ENCODE data around the gene LHFPL6. TPM values are rescaled to one million over a fixed set of nuclear protein-coding genes. Genes with fewer than 3 reads are reported as not detected.

The LHFPL6 gene
- polyA plus RNA-seq, 2 of the 4 experiments (the other 2 are of a cell fraction): 1.7 to 5.4 TPM

- Histone ChIP-seq H3K4me1 (no peaks in the 10 kb centered on the region), H3K4me2 (no peak overlapping the region), H3K4me3 (no peak overlapping the region), H3K27ac (no peak overlapping the region), H3K9me3 (no peaks in the 10 kb centered on the region)
- ATAC-seq (no peak), DNase-seq (ENCODE audit: low read depth in 1 of 2, low spot score in 1 of 2) (no peak), FAIRE-seq (no peak)
- ChIA-PET CTCF (interaction anchor here (1.3 kb wide), 1 partner anchor 242 kb away, joined by 5 read pairs; no protein-coding TSS in a partner anchor), POLR2A (no interaction called here)
- no peak for TF ChIP-seq USF2 (IDR thresholded peaks at IDR 0.05)
- no peak for TF ChIP-seq RNF2 (IDR thresholded peaks at IDR 0.05; ENCODE audit: borderline replicate concordance, low read depth)
- TF ChIP-seq MYC (IDR thresholded peaks at IDR 0.05; ENCODE audit: borderline replicate concordance, low read length): no peak
- no peak for TF ChIP-seq HEYL (CRISPR knock-in tag; IDR thresholded peaks at IDR 0.05)
- TF ChIP-seq CHD2 (IDR thresholded peaks at IDR 0.05; ENCODE audit: low read length, partially characterized antibody): no peak
- no peak for TF ChIP-seq JUNB (IDR thresholded peaks at IDR 0.05)
- TF ChIP-seq HOXA7 (CRISPR knock-in tag; IDR thresholded peaks at IDR 0.05): no peak
- WGBS (ENCODE audit: missing lambda C conversion rate): 100% methylated on average over 3 of the region's 3 CpGs
Measured at GRCh38 chr13:39370048-39370447, 232.9 kb downstream of the LHFPL6 start.

- no peak overlapping the region for H3K27ac ChIP-seq
- no peaks in the 10 kb centered on the region for H3K9me3 ChIP-seq
- FAIRE-seq: no peak
- no peak overlapping the region for H3K4me3 ChIP-seq
- WGBS (ENCODE audit: missing lambda C conversion rate): 0% methylated on average over 1 of the region's 1 CpG
- POLR2A ChIA-PET: no interaction called here
- CTCF ChIA-PET: interaction anchor here (1.2 kb wide), 1 partner anchor 246 kb away, joined by 4 read pairs; no protein-coding TSS in a partner anchor
- H3K4me2 ChIP-seq: no peak overlapping the region
- no peak for ATAC-seq
- no peaks in the 10 kb centered on the region for H3K4me1 ChIP-seq
- no peak for TF ChIP-seq SREBF2 (IDR thresholded peaks at IDR 0.05)
- no peak for TF ChIP-seq NR3C1 (IDR thresholded peaks at IDR 0.05)
- TF ChIP-seq HES2 (IDR thresholded peaks at IDR 0.05): no peak
- TF ChIP-seq RNF2 (IDR thresholded peaks at IDR 0.05; ENCODE audit: borderline replicate concordance, low read depth): no peak
- no peak for TF ChIP-seq KDM1A (IDR thresholded peaks at IDR 0.05; ENCODE audit: low read depth)
- TF ChIP-seq USF2 (IDR thresholded peaks at IDR 0.05): no peak
- no peak for TF ChIP-seq HOXB5 (CRISPR knock-in tag; IDR thresholded peaks at IDR 0.05)
- TF ChIP-seq NFE2L2 (conservative IDR thresholded peaks at IDR 0.05; ENCODE audit: low read length): no peak
- no peak for TF ChIP-seq ELK1 (IDR thresholded peaks at IDR 0.05; ENCODE audit: low read depth, low read length)
- no peak for TF ChIP-seq TP53 (CRISPR knock-in tag; IDR thresholded peaks at IDR 0.05)
- no peak for TF ChIP-seq RFX5 (IDR thresholded peaks at IDR 0.05)
- TF ChIP-seq CBX8 (IDR thresholded peaks at IDR 0.05): no peak
- no peak for TF ChIP-seq FOXS1 (CRISPR knock-in tag; IDR thresholded peaks at IDR 0.05)
- TF ChIP-seq EP300 (IDR thresholded peaks at IDR 0.05): no peak
- DNase-seq (ENCODE audit: low read depth in 1 of 2, low spot score in 1 of 2): no peak
Measured at GRCh38 chr13:39369161-39369890, 233.7 kb downstream of the LHFPL6 start.

- H3K4me3 ChIP-seq: no peak overlapping the region
- no peak for ATAC-seq
- no peak for TF ChIP-seq CHD2 (IDR thresholded peaks at IDR 0.05; ENCODE audit: low read length, partially characterized antibody)
- no peak for TF ChIP-seq E2F6 (IDR thresholded peaks at IDR 0.05; ENCODE audit: borderline replicate concordance, low read depth)
- no peak for TF ChIP-seq FOSB (CRISPR knock-in tag; IDR thresholded peaks at IDR 0.05)
- TF ChIP-seq MAZ (IDR thresholded peaks at IDR 0.05; ENCODE audit: borderline replicate concordance, low read depth, low read length): no peak
- no peak for TF ChIP-seq NPAS2 (CRISPR knock-in tag; IDR thresholded peaks at IDR 0.05; ENCODE audit: borderline replicate concordance)
- no peak for TF ChIP-seq BHLHE40 (IDR thresholded peaks at IDR 0.05; ENCODE audit: low read depth, low read length)
- TF ChIP-seq JUNB (IDR thresholded peaks at IDR 0.05): no peak
- TF ChIP-seq CBX2 (IDR thresholded peaks at IDR 0.05; ENCODE audit: borderline replicate concordance, low read depth): no peak
- TF ChIP-seq POLR2A (IDR thresholded peaks at IDR 0.05; ENCODE audit: low read length): no peak
- no peak for TF ChIP-seq HOXA7 (CRISPR knock-in tag; IDR thresholded peaks at IDR 0.05)
- no peak for TF ChIP-seq ZFP36 (IDR thresholded peaks at IDR 0.05; ENCODE audit: borderline replicate concordance, partially characterized antibody)
- TF ChIP-seq NR3C1 (IDR thresholded peaks at IDR 0.05): no peak
- TF ChIP-seq POLR2AphosphoS2 (conservative IDR thresholded peaks at IDR 0.05; ENCODE audit: low read length): no peak
- TF ChIP-seq TP53 (CRISPR knock-in tag; IDR thresholded peaks at IDR 0.05): no peak
- TF ChIP-seq ZSCAN20 (CRISPR knock-in tag; IDR thresholded peaks at IDR 0.05): no peak
- H3K4me2 ChIP-seq: no peak overlapping the region
- FAIRE-seq: no peak
- H3K27ac ChIP-seq: no peak overlapping the region
- CTCF ChIA-PET: no interaction called here
- POLR2A ChIA-PET: no interaction called here
- no peaks in the 10 kb centered on the region for H3K4me1 ChIP-seq
- H3K9me3 ChIP-seq: no peaks in the 10 kb centered on the region
- DNase-seq (ENCODE audit: low read depth in 1 of 2, low spot score in 1 of 2): no peak
Measured at GRCh38 chr13:39365879-39366278, 237.1 kb downstream of the LHFPL6 start.
